SK-N-MC (cell line): ENCODE measurements around the gene KANSL3.

Source experiments
- EZH2 ChIP-seq: fragments of 200-600 bp; sonication (generic); IDR thresholded peaks from one replicate; pipeline ENCODE4 v1.6.1; 2017; ENCODE audit warnings: antibody characterized with exemption
- FOXP2 ChIP-seq: optimal IDR thresholded peaks from 2 replicates; pipeline ENCODE3; 2011; ENCODE audit warnings: mild to moderate bottlenecking, moderate library complexity; ENCODE audit not compliant: insufficient read depth; ENCODE audit errors: extremely low read length, control extremely low read depth
- POLR2AphosphoS5 ChIP-seq: IDR thresholded peaks from 2 replicates; pipeline ENCODE4 v1.6.1; 2012; ENCODE audit warnings: mild to moderate bottlenecking, low read depth, low read length, borderline replicate concordance

- TF ChIP-seq EZH2 (no peak), POLR2AphosphoS5 (no peak), FOXP2 (no peak)
These were observed 84.7 kb downstream of the KANSL3 start for GRCh38 chr2:96553176-96553956.
